HG03280 (cell line): ENCODE data around the gene ZKSCAN7.
"Not testable (repeated sequence)": the region's sequence is repeated elsewhere in the genome, so short reads cannot be mapped to it uniquely, and the experiment has no call there.

Source experiments
- ATAC-seq: cut with Tn5 transposase; IDR thresholded peaks from one replicate; pipeline ENCODE4 v1.9.1; 2021; ENCODE audit warnings: mild to moderate bottlenecking, moderate library complexity; ENCODE audit not compliant: unreplicated experiment

The ZKSCAN7 gene

DNA sequence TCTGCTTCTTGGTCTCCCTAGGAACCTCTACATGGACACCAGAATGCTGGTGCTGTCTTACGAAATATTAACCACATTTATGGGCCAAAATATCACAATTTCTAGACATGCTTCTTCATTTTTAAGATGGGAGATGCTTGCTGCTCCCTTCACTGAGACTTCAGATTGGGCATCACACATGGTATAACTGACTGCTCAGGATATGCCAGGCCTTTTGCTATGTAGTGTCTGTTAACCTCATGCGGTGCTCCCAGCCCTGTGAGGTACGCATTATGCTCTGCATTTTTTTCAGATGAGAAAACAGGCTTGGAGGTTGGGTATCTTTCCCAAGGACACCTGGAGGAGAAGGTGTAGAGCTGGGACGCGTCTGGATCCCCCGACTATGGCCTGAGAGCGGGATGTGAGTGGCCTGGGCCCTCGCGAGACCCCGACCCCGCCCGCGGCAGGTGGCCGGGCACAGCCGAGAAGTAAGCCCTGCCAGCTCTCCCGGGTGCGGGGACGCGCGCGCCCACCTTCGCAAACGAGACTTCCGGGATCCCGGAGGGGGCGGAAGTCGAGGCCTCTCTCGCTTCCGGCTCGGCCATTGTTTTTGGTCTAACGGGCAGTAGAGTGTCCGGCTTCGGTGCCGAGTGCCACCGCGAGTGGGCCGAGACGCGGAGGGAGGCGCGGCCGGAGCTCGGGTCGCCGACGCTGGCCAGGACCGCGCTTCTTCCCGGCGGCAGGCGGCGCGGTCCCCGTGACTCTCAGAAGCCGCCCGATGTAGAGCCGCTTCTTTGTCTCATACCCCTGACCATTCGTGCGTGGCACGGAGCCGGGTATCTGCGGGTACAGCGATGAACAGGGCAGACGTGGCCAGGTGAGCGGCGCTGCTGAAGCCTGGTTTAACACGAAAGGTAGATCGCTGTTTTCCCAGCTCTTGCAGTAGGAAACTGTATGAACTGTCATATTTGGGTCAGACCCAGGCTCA is at the start of gene ZKSCAN7:
Gene ZKSCAN7, plus strand, starts transcription at position 568 of the 967 bp plus-strand sequence. CDS start 1,855 bp downstream, outside the sequence.
- ATAC-seq: peak; percentile 66

GRCh38 chr3:44506556-44506955 is 48.4 kb upstream of the ZKSCAN7 start:
- ATAC-seq: no peak

DNA sequence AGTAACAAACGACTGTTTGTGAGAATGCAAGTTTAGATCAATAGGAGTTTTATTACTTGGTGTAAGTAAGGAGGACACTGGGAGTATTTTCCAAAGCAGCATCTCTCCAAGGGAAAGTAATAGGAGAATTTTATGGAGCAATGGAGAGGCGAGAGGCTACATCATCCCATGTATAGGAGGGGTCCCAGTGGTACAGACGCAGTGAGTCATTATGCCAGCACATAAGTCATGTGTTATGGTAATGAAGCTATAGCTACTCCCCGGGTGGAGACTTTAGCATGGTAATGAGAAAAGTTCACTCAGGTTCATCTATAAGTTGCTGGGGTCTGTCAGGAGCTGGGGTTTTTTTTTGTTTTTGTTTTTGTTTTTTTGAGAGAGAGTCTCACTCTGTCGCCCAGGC is 48.0 kb upstream of the ZKSCAN7 start:
- ATAC-seq: no peak

DNA sequence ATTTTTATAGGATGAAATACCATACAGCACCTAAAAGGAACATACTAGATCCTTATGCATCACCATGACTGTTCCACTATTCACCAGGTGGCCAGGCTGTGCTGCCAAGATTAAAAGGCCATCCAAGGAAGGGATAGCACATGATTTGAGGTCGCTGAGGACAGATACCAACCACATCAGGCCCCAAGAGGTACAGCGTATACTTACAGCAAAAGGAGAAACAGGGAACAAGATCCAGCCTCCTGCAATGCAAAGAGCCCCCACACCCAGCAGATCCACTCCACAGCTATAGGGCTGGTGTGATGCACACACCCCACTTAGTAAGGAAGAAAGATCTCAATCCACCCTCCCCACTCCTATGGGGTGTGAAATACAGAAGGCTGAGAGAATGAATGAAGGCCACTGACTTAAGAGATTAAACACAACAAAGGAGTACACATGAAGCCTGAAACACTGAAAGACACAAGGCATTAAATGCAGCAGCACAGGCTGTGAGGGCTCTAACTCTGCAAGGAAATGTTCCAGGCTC is 45.5 kb upstream of the ZKSCAN7 start:
- ATAC-seq: no peak

DNA sequence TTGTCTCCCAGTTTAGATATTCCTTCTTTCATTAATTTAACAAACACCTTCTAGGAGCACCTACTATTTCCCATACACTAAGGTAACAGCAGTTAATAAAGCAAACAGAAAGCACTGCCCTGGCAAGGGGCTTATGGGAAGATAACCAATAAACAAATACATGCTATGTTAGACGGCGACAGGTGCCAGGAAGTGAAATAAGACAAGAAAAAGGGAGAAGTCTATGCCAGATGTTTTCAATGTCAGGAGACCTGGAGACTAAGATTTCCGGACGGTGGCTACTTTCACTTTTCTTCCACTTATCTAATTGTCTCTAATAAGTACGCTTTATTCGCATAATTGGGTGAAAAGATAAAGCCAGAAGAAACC is 45.0 kb upstream of the ZKSCAN7 start:
- ATAC-seq: peak; percentile 45

DNA sequence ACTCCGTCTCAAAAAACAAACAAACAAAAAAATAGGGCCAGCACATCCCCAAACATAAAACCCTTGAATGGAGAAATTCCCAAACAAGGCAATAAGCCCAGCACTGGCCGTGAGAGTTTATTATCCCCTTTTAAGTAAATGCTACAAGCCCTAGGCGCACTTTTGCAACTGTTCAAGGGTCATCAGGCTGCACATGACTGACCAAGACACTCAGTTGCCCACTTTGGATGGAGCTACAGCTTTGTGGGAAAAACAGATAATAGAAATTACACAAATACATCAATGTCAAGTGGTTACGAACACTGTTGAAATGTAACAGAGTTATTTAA is 43.8 kb upstream of the ZKSCAN7 start:
- ATAC-seq: no peak

DNA sequence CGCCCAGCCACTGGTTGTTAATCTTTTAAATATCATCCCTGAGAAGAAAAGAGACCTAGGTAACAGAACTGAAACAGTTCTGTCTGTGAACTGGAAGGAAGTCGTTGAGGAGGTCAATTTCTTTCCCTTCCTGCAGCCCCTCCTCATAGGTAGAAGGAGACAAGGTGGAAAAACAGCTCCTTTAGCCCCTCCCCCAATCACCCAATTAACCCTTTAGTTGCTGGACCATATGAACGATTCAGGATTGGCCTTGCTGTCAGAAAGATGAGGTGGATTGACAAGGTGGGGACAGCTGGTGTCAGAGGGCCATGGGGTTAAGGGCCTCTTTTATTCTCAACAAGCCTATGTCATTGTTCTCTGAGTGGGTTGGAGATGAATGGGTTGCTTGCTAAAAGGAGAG is 41.5 kb upstream of the ZKSCAN7 start:
- no peak for ATAC-seq

GRCh38 chr3:44516230-44516629 is 38.8 kb upstream of the ZKSCAN7 start:
- ATAC-seq: no peak

DNA sequence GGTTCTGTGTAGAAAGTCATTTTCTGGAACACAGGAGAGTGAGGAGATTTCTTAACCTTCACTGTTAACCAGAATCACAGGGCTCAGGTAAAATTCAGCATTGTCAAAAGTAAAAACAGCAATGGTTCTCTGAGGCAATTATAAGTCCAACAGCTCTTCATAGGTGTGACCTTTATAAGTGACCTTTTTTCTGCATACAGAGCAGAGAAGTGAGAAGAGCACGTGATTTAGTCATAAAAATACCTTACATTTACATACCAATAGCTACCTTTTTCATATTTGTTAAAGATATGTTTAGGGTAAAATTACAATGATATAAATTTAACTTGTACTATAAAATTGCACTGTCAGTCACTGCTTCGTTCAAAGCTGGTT is 36.2 kb upstream of the ZKSCAN7 start:
- no peak for ATAC-seq

DNA sequence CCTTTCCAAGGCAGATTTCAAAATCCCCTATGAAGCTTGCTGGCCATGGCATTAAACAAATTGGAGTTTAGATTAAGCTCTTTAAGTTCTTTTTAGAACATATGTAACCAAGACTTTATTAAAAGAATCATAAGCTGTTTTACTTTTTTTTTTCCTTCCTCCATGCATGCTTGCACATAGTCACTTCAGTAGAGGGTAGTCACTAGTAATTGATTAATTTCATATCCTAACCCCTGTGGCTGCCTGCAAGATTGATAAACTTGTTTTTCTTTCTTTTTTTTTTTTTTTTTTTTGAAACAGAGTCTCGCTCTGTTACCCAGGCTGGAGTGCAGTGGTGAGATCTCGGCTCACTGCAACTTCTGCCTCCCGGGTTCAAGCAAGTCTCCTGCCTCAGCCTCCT is 33.3 kb upstream of the ZKSCAN7 start:
- no peak for ATAC-seq

GRCh38 chr3:44522494-44522933 is 32.5 kb upstream of the ZKSCAN7 start:
- no peak for ATAC-seq

- ATAC-seq: no peak
Observed at GRCh38 chr3:44525060-44525459, 29.9 kb upstream of the ZKSCAN7 start.

DNA sequence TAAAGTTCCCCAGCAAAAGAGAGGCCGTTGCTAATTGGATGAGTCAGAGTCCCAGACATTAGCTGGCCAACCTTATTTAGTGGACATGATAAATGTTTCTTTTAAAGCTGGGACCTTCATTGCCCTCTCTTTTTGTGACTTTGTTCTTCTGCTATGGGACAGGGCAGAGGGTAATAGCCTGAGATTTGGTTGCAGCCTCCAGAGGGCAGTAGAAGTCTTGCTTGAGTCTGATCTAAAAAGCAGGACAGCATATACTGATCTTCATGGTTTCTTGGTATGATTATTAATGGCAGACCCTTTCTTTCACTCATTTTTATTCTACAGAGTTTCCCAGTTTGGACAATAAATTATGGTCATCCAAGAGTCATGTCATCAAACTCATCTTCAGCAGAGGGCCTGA is 25.1 kb upstream of the ZKSCAN7 start:
- ATAC-seq: no peak

- ATAC-seq: no peak
Observed at GRCh38 chr3:44530911-44531310, 24.1 kb upstream of the ZKSCAN7 start.

DNA sequence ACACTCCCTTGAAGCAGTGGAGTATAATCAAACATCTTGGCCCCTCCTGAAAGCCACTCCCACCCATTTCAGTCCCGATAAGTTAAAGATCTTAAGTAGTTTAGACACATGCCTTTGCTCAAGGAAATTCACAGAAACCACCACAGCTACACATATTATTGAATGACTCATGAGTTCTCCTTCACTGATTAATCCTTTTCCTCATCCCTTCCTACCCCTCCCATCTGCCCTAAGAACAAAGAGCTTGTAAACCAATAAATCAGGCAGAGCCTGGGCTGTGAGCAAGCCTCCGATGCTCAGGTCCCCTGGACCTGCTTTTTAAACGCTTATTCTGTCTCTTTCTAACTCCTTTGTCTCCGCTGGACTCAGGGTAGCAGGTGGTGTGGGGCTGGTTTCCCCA is 20.3 kb upstream of the ZKSCAN7 start:
- ATAC-seq: not testable (repeated sequence)

GRCh38 chr3:44535364-44535763 is 19.6 kb upstream of the ZKSCAN7 start:
- no peak for ATAC-seq

GRCh38 chr3:44544811-44545210 is 10.2 kb upstream of the ZKSCAN7 start:
- not testable (repeated sequence) for ATAC-seq

- ATAC-seq: no peak
Observed at GRCh38 chr3:44555723-44556122, 730 bp downstream of the ZKSCAN7 start.

GRCh38 chr3:44557074-44557473 is 2.1 kb downstream of the ZKSCAN7 start:
- no peak for ATAC-seq

DNA sequence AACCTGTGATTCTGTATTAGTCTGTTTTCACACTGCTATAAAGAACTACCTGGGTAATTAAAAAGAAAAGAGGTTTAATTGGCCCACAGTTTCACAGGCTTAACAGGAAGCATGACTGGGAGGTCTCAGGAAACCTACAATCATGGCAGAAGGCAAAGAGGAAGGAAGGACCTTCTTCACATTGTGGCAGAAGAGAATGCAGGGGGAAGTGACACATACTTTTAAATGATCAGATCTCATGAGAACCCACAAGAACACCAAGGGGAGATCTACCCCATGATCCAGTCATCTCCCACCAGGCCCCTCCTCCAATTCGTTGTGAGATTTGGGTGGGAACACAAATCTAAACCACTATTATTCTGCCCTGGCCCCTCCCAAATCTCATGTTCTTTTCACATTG is 6.1 kb downstream of the ZKSCAN7 start:
- ATAC-seq: no peak

GRCh38 chr3:44562147-44562546 is 7.2 kb downstream of the ZKSCAN7 start:
- no peak for ATAC-seq

DNA sequence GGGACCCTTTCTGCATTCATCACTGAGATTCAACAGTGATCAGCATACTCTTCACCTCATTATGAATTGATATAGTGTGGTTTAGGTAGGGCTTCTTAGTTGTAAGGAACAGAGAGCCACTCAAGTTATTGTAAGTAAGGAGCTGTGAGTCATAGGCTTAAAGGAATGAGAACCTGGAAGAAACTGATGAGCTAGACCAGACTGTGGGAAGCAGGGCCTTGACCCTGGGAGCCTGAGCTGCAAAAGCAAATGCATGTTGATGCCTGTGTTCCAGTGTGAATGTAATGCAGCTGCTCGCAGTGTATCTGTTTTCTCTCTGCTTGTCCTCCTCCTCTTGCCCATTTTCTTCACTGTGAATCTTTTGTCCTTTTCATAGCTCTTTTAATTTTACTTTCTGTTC is 13.6 kb downstream of the ZKSCAN7 start:
- no peak for ATAC-seq

- no peak for ATAC-seq
Observed at GRCh38 chr3:44571024-44571423, 16.0 kb downstream of the ZKSCAN7 start.
